Measurements from ENCODE around the gene EML5. TPM values are rescaled to one million over a fixed set of nuclear protein-coding genes. Genes with fewer than 3 reads are reported as not detected.
A peak's percentile ranks its signal among the peaks of the same experiment; 100 is the strongest.

Gene EML5
- total RNA-seq, 1 experiment from 2014 or later = 0.52 TPM

DNA sequence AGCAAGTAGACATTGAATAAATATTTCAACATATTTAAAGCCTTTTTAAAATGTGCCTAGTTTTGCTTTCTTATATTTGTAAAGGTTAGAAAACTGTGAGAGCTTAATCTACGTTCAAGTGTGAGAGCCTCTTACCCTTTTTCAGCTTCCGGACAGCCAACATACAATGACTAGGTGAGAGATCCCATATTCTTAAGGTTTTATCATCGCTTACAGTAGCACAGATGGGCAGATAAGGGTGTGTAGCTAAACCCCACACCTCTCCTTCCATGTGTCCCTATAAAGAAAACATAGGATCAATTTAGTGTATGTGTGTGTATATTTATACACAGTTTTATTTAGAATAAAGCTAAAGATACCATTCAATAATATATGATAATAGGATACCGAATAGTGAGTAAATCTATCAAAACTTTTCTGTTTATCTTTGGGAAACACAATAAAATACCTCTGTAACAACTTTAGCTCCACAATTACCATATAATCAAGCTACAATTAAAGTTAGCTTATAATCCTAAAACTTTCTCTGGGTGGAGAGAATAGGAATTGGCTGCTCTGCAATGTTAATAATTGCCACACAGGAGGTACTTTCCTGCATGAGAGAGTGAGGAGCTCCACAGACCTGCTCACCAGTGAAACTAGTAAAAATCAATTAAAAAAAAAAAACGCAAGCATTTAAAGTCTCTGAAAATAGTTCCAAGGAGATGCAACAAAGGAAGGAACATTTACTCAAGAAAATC, 110.8 kb downstream of the EML5 start:
- no peaks in the 10 kb centered on the region for H3K4me1 Mint-ChIP-seq (ENCODE audit: low read depth, unreplicated experiment)
- no TSS peak for BruUV-seq (replicated peaks)
- H3K9me3 Mint-ChIP-seq (ENCODE audit: low read depth, unreplicated experiment) = no peaks in the 10 kb centered on the region
- no peak overlapping the region for H3K4me3 Mint-ChIP-seq (ENCODE audit: low read depth, unreplicated experiment)
- CTCF ChIA-PET = interaction anchor here (0.7 kb wide), 1 partner anchor 470 kb away, joined by 4 read pairs; no protein-coding TSS in a partner anchor
- DNase-seq = no peak
- H3K36me3 Mint-ChIP-seq (ENCODE audit: insufficient read depth, unreplicated experiment) = no peaks in the 10 kb centered on the region
- TF ChIP-seq, protein P1, sequence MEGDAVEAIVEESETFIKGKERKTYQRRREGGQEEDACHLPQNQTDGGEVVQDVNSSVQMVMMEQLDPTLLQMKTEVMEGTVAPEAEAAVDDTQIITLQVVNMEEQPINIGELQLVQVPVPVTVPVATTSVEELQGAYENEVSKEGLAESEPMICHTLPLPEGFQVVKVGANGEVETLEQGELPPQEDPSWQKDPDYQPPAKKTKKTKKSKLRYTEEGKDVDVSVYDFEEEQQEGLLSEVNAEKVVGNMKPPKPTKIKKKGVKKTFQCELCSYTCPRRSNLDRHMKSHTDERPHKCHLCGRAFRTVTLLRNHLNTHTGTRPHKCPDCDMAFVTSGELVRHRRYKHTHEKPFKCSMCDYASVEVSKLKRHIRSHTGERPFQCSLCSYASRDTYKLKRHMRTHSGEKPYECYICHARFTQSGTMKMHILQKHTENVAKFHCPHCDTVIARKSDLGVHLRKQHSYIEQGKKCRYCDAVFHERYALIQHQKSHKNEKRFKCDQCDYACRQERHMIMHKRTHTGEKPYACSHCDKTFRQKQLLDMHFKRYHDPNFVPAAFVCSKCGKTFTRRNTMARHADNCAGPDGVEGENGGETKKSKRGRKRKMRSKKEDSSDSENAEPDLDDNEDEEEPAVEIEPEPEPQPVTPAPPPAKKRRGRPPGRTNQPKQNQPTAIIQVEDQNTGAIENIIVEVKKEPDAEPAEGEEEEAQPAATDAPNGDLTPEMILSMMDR (IDR thresholded peaks at IDR 0.05; ENCODE audit: unreplicated experiment) = no peak
- no peak overlapping the region for H3K27ac Mint-ChIP-seq (ENCODE audit: unreplicated experiment)
- intact Hi-C loops (cut with micrococcal nuclease; ENCODE audit: unreplicated experiment) = no loop called here
- no peaks in the 10 kb centered on the region for H3K27me3 Mint-ChIP-seq (ENCODE audit: unreplicated experiment)

DNA sequence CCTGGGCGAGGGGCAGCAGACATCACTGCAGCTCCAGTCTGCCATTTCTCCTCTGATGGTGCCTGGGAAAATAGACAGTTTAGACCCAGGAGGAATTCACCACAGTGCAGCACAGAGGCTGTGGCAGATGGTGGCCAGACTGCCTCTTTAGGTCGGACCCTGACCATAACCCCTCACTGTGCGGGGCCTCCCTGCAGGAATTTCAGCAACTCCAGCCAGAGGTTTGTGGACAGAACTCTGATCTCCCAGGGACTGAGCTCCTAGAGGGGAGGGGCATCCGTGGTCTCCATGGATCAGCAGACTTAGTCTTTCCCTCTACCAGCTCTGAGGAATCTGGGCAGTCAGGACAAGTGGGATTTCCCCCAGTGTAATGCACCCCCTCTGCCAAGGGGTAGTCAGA, 123.4 kb downstream of the EML5 start:
- Mint-ChIP-seq H3K36me3 (ENCODE audit: insufficient read depth, unreplicated experiment) (no peaks in the 10 kb centered on the region), H3K4me3 (ENCODE audit: low read depth, unreplicated experiment) (no peak overlapping the region)

DNA sequence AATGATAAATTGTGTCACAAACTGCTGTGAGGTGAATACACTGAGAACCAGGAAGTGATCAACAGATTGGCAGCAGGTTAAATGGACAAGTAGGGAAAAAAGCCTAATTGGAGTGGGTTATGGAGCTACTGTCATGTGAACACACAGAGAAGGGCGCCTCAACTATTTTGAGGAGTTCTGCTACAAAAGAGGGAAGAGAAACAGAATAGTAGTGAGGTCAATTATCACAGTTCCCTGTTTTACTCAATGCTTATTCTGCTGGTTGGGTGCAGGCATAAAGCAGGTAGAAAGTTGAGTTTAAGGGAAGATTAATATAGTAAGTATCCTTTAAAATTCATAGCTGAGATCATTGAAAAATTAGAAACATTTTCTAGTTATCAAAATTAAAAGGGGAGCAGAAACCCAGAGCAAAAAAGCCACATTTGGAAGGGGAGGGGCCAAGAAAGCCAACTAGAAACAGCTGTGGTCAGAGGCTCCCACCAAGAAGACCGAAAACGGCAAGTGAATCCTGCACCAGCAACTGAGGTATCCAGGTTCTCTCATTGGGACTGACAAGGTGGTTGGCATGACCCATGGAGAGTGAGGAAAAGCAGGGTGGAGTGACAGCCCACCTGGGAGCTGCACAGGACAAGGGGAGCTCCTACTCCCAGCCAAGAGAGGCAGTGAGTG, 124.2 kb downstream of the EML5 start:
- Mint-ChIP-seq H3K4me1 (ENCODE audit: low read depth, unreplicated experiment) (no peaks in the 10 kb centered on the region), H3K27me3 (ENCODE audit: unreplicated experiment) (peaks cover 13% of the 10 kb centered on the region), H3K36me3 (ENCODE audit: insufficient read depth, unreplicated experiment) (no peaks in the 10 kb centered on the region), H3K9me3 (ENCODE audit: low read depth, unreplicated experiment) (peaks cover 7% of the 10 kb centered on the region), H3K4me3 (ENCODE audit: low read depth, unreplicated experiment) (no peak overlapping the region), H3K27ac (ENCODE audit: unreplicated experiment) (no peak overlapping the region)
- TF ChIP-seq, protein P1 (IDR thresholded peaks at IDR 0.05; ENCODE audit: unreplicated experiment) = no peak
- intact Hi-C loops (cut with micrococcal nuclease; ENCODE audit: unreplicated experiment) = loop anchor here (10.0 kb wide), 2 partner anchors 126 to 1246 kb away; partner anchors contain the start of gene EML5
- no peak for DNase-seq
- BruUV-seq (replicated peaks) = no TSS peak
- CTCF ChIA-PET = no interaction called here

More for the DNA sequence above, 123.4 kb downstream of the EML5 start:
- CTCF ChIA-PET = no interaction called here
- BruUV-seq (replicated peaks) = no TSS peak
- TF ChIP-seq, protein P1 (IDR thresholded peaks at IDR 0.05; ENCODE audit: unreplicated experiment) = no peak
- intact Hi-C loops (cut with micrococcal nuclease; ENCODE audit: unreplicated experiment) = loop anchor here (10.0 kb wide), 2 partner anchors 125 to 1245 kb away; partner anchors contain the start of gene EML5
- no peak for DNase-seq
- peaks cover 13% of the 10 kb centered on the region for H3K27me3 Mint-ChIP-seq (ENCODE audit: unreplicated experiment)
- peaks cover 7% of the 10 kb centered on the region for H3K9me3 Mint-ChIP-seq (ENCODE audit: low read depth, unreplicated experiment)
- no peak overlapping the region for H3K27ac Mint-ChIP-seq (ENCODE audit: unreplicated experiment)
- H3K4me1 Mint-ChIP-seq (ENCODE audit: low read depth, unreplicated experiment) = no peaks in the 10 kb centered on the region

DNA sequence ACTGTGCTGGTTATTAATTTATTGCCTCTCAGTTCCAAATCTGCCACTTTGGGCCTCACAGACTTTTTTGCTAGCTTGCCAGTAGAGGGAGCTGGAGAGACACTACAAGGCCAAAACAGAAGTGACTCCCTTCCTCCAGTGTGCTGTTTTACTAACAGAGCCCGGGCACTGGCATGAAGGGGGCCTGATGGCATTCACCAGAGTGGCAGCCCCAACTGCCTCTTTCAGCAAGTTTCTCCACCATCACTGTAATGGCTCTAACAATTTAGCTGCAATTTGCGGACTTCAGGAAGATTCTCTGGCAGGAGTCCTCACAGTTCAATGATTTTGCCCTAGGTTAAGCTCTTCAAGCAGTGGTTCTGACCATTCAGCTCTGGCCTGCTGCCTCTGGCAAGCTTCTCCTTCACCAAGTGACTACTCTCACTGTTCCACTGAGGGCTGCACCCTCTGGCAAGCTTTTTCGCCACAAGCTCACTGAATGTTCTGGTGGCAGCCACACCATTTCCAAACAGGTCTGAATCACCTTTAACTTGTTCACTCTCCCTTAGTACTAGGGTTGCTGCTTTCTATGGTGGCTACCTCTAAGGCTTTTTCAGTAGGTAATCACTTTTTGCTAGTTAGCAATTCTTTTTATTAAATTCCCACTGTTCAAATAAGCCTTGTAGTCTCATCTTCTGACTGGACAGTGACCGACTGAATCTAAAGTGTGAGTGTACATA, 125.0 kb downstream of the EML5 start:
- CTCF ChIA-PET = interaction anchor here (0.7 to 1.3 kb wide), 5 partner anchors 45 to 1272 kb away, joined by 3 to 6 read pairs (median 4); no protein-coding TSS in a partner anchor
- H3K27ac Mint-ChIP-seq (ENCODE audit: unreplicated experiment) = no peak overlapping the region
- TF ChIP-seq, protein P1 (IDR thresholded peaks at IDR 0.05; ENCODE audit: unreplicated experiment) = peak; percentile 41

More for the DNA sequence above, 125.0 kb downstream of the EML5 start:
- BruUV-seq (replicated peaks) = no TSS peak
- Mint-ChIP-seq H3K36me3 (ENCODE audit: insufficient read depth, unreplicated experiment) (no peaks in the 10 kb centered on the region), H3K4me1 (ENCODE audit: low read depth, unreplicated experiment) (no peaks in the 10 kb centered on the region), H3K27me3 (ENCODE audit: unreplicated experiment) (peaks cover 13% of the 10 kb centered on the region), H3K4me3 (ENCODE audit: low read depth, unreplicated experiment) (no peak overlapping the region), H3K9me3 (ENCODE audit: low read depth, unreplicated experiment) (peaks cover 7% of the 10 kb centered on the region)
- intact Hi-C loops (cut with micrococcal nuclease; ENCODE audit: unreplicated experiment) = loop anchor here (1.0 to 10.0 kb wide), 4 partner anchors 127 to 1247 kb away; partner anchors contain the start of gene EML5
- DNase-seq = peak; percentile 60

Data from Calu3 (cell line).